GM20000 (cell line): ENCODE data around the gene RSPH6A.

ENCODE experiments used
- DNase-seq: peaks from one replicate; pipeline ENCODE4 v3.0.0; 2012; ENCODE audit warnings: low spot score
- CTCF ChIP-seq: IDR thresholded peaks from 2 replicates; pipeline ENCODE4 v1.5.1; 2012; ENCODE audit warnings: mild to moderate bottlenecking, control low read depth; ENCODE audit errors: extremely low read depth, missing control alignments

Gene RSPH6A

GRCh38 chr19:45824531-45825262 is 9.6 kb upstream of the RSPH6A start:
- DNase-seq: no peak
- no peak for TF ChIP-seq CTCF

GRCh38 chr19:45824041-45824471 is 8.9 kb upstream of the RSPH6A start:
- no peak for TF ChIP-seq CTCF
- no peak for DNase-seq

- no peak for TF ChIP-seq CTCF
- DNase-seq: no peak
These were observed 8.1 kb upstream of the RSPH6A start for GRCh38 chr19:45823182-45823581.

- DNase-seq: no peak
- TF ChIP-seq CTCF: no peak
These were observed 7.6 kb upstream of the RSPH6A start for GRCh38 chr19:45822716-45823115.

- TF ChIP-seq CTCF: no peak
- DNase-seq: no peak
These were observed 6.5 kb upstream of the RSPH6A start for GRCh38 chr19:45821570-45821969.

GRCh38 chr19:45821103-45821521 is 6.0 kb upstream of the RSPH6A start:
- DNase-seq: no peak
- TF ChIP-seq CTCF: no peak

GRCh38 chr19:45820413-45821102 is 5.5 kb upstream of the RSPH6A start:
- TF ChIP-seq CTCF: no peak

More at GRCh38 chr19:45820413-45821102, 5.5 kb upstream of the RSPH6A start:
- no peak for DNase-seq
